ENCODE data around the gene SPHK2.

SPHK2 gene

GRCh38 chr19:48603001-48603400, 16.3 kb upstream of the SPHK2 start:
- Histone ChIP-seq H3K27ac (replicated peaks) (no peak overlapping the region), H3K27me3 (ENCODE audit: insufficient read depth, poor library complexity, severe bottlenecking) (no peaks in the 10 kb centered on the region), H3K4me3 (replicated peaks; ENCODE audit: insufficient read depth, low read length) (no peak overlapping the region)
- DNase-seq (ENCODE audit: low read depth in 1 of 2, low spot score in 1 of 2) = no peak
- TF ChIP-seq GABPA (IDR thresholded peaks at IDR 0.05; ENCODE audit: low read depth) (no peak), SPI1 (IDR thresholded peaks at IDR 0.05; ENCODE audit: borderline replicate concordance, low read depth) (no peak), REST (IDR thresholded peaks at IDR 0.05; ENCODE audit: insufficient replicate concordance, low read depth) (no peak), CTCF (IDR thresholded peaks at IDR 0.05; ENCODE audit: insufficient read depth, low read length) (no peak), POLR2AphosphoS5 (IDR thresholded peaks at IDR 0.05; ENCODE audit: low read depth) (no peak)

- no peak for DNase-seq (ENCODE audit: low read depth in 1 of 2, low spot score in 1 of 2)
- TF ChIP-seq CTCF (IDR thresholded peaks at IDR 0.05; ENCODE audit: insufficient read depth, low read length) = no peak
- TF ChIP-seq SPI1 (IDR thresholded peaks at IDR 0.05; ENCODE audit: borderline replicate concordance, low read depth) = no peak
- TF ChIP-seq GABPA (IDR thresholded peaks at IDR 0.05; ENCODE audit: low read depth) = no peak
- H3K27me3 ChIP-seq (ENCODE audit: insufficient read depth, poor library complexity, severe bottlenecking) = no peaks in the 10 kb centered on the region
- no peak overlapping the region for H3K4me3 ChIP-seq (replicated peaks; ENCODE audit: insufficient read depth, low read length)
- H3K27ac ChIP-seq (replicated peaks) = no peak overlapping the region
Observed at GRCh38 chr19:48603449-48603848, 15.9 kb upstream of the SPHK2 start.

- Histone ChIP-seq H3K27ac (replicated peaks) (no peak overlapping the region), H3K27me3 (ENCODE audit: insufficient read depth, poor library complexity, severe bottlenecking) (no peaks in the 10 kb centered on the region), H3K4me3 (replicated peaks; ENCODE audit: insufficient read depth, low read length) (no peak overlapping the region)
- no peak for DNase-seq (ENCODE audit: low read depth in 1 of 2, low spot score in 1 of 2)
- no peak for TF ChIP-seq GABPA (IDR thresholded peaks at IDR 0.05; ENCODE audit: low read depth)
- TF ChIP-seq REST (IDR thresholded peaks at IDR 0.05; ENCODE audit: insufficient replicate concordance, low read depth) = no peak
- no peak for TF ChIP-seq POLR2AphosphoS5 (IDR thresholded peaks at IDR 0.05; ENCODE audit: low read depth)
- TF ChIP-seq CTCF (IDR thresholded peaks at IDR 0.05; ENCODE audit: insufficient read depth, low read length) = no peak
Observed at GRCh38 chr19:48603850-48604249, 15.5 kb upstream of the SPHK2 start.
